Measurements from ENCODE around the gene GSTM5. TPM values are rescaled to one million over a fixed set of nuclear protein-coding genes. Genes with fewer than 3 reads are reported as not detected.
"Not testable (repeated sequence)": the region's sequence is repeated elsewhere in the genome, so short reads cannot be mapped to it uniquely, and the experiment has no call there.

GSTM5 gene
- polyA plus RNA-seq, 3 donors = not detected

GRCh38 chr1:109697066-109697465, 15.0 kb upstream of the GSTM5 start:
- Histone ChIP-seq H3K27ac (ENCODE audit: low read depth in 1 of 2, low read length in 2 of 2) (no peak overlapping the region), H3K9me3 (replicated peaks in 1 of 2; ENCODE audit: control insufficient read depth in 1 of 2, insufficient read depth in 1 of 2, low read length in 2 of 2) (no peaks in the 10 kb centered on the region), H4K20me1 (ENCODE audit: insufficient read depth, low read length) (no peaks in the 10 kb centered on the region), H2AFZ (ENCODE audit: insufficient read depth, low read depth, low read length, poor library complexity, severe bottlenecking) (no peak overlapping the region), H3K4me1 (ENCODE audit: control insufficient read depth in 1 of 2, insufficient read depth in 2 of 2, low read length in 2 of 2) (no peaks in the 10 kb centered on the region), H3K79me2 (ENCODE audit: insufficient read depth, low read length) (no peaks in the 10 kb centered on the region), H3K36me3 (replicated peaks in 1 of 2; ENCODE audit: control insufficient read depth in 1 of 2, insufficient read depth in 2 of 2, low read length in 2 of 2) (no peaks in the 10 kb centered on the region), H3K27me3 (ENCODE audit: control insufficient read depth in 2 of 2, insufficient read depth in 2 of 2, low read length in 2 of 2) (no peaks in the 10 kb centered on the region), H3K4me2 (replicated peaks; ENCODE audit: extremely low read depth, low read length, poor library complexity, severe bottlenecking) (no peak overlapping the region), H3K9ac (ENCODE audit: insufficient read depth, low read length, poor library complexity, severe bottlenecking) (no peak overlapping the region), H3K4me3 (replicated peaks in 1 of 3; ENCODE audit: low read depth in 2 of 3, low read length in 3 of 3) (no peak overlapping the region)
- intact Hi-C loops (cut with micrococcal nuclease) = no loop called here
- Mint-ChIP-seq H3K4me3 (no peak overlapping the region), H3K4me1 (no peaks in the 10 kb centered on the region), H3K36me3 (peaks cover 0 to 8% of the 10 kb centered on the region in 2 donors), H3K27me3 (ENCODE audit: low read depth in 3 of 3) (peaks cover 0 to 1% (median 0%) of the 10 kb centered on the region in 3 donors), H3K9me3 (peaks cover 0 to under 1% (median 0%) of the 10 kb centered on the region in 7 donors), H3K27ac (no peak overlapping the region)
- DNase-seq = no peak
- TF ChIP-seq CTCF (IDR thresholded peaks at IDR 0.05) = no peak
- no CpG with 5 or more reads among the region's 4 CpGs for WGBS (ENCODE audit: insufficient coverage)

- not testable (repeated sequence) for H3K27me3 ChIP-seq (ENCODE audit: control insufficient read depth in 2 of 2, insufficient read depth in 2 of 2, low read length in 2 of 2)
These were observed 14.2 kb upstream of the GSTM5 start for GRCh38 chr1:109697861-109698260.

GRCh38 chr1:109702940-109703339, 9.1 kb upstream of the GSTM5 start:
- H3K27ac Mint-ChIP-seq; H3K27me3 ChIP-seq (ENCODE audit: control insufficient read depth in 2 of 2, insufficient read depth in 2 of 2, low read length in 2 of 2); H3K36me3 Mint-ChIP-seq; DNase-seq; intact Hi-C loops (cut with micrococcal nuclease); H3K27ac ChIP-seq (ENCODE audit: low read depth in 1 of 2, low read length in 2 of 2); H3K4me1 ChIP-seq (ENCODE audit: control insufficient read depth in 1 of 2, insufficient read depth in 2 of 2, low read length in 2 of 2); H3K79me2 ChIP-seq (ENCODE audit: insufficient read depth, low read length); H3K27me3 Mint-ChIP-seq (ENCODE audit: low read depth in 3 of 3); H3K4me1 Mint-ChIP-seq; H3K4me3 ChIP-seq (replicated peaks in 1 of 3; ENCODE audit: low read depth in 2 of 3, low read length in 3 of 3); H2AFZ ChIP-seq (ENCODE audit: insufficient read depth, low read depth, low read length, poor library complexity, severe bottlenecking); H3K36me3 ChIP-seq (replicated peaks in 1 of 2; ENCODE audit: control insufficient read depth in 1 of 2, insufficient read depth in 2 of 2, low read length in 2 of 2); H3K4me2 ChIP-seq (replicated peaks; ENCODE audit: extremely low read depth, low read length, poor library complexity, severe bottlenecking); H4K20me1 ChIP-seq (ENCODE audit: insufficient read depth, low read length); H3K9ac ChIP-seq (ENCODE audit: insufficient read depth, low read length, poor library complexity, severe bottlenecking); H3K4me3 Mint-ChIP-seq: not testable (repeated sequence)
- WGBS (ENCODE audit: insufficient coverage) = 58% methylated on average over 2 of the region's 3 CpGs
- H3K9me3 Mint-ChIP-seq = peaks cover 25 to 37% (median 28%) of the 10 kb centered on the region in 7 donors
- H3K9me3 ChIP-seq (replicated peaks in 1 of 2; ENCODE audit: control insufficient read depth in 1 of 2, insufficient read depth in 1 of 2, low read length in 2 of 2) = peaks cover 20 to 23% of the 10 kb centered on the region in 2 donors

More at GRCh38 chr1:109697861-109698260, 14.2 kb upstream of the GSTM5 start:
- H3K79me2 ChIP-seq (ENCODE audit: insufficient read depth, low read length); H3K27ac Mint-ChIP-seq; H4K20me1 ChIP-seq (ENCODE audit: insufficient read depth, low read length); H3K9me3 ChIP-seq (replicated peaks in 1 of 2; ENCODE audit: control insufficient read depth in 1 of 2, insufficient read depth in 1 of 2, low read length in 2 of 2); H3K9ac ChIP-seq (ENCODE audit: insufficient read depth, low read length, poor library complexity, severe bottlenecking); H3K4me1 Mint-ChIP-seq; H3K4me3 ChIP-seq (replicated peaks in 1 of 3; ENCODE audit: low read depth in 2 of 3, low read length in 3 of 3); H3K27ac ChIP-seq (ENCODE audit: low read depth in 1 of 2, low read length in 2 of 2); H3K9me3 Mint-ChIP-seq; H2AFZ ChIP-seq (ENCODE audit: insufficient read depth, low read depth, low read length, poor library complexity, severe bottlenecking); intact Hi-C loops (cut with micrococcal nuclease); H3K4me3 Mint-ChIP-seq; H3K36me3 ChIP-seq (replicated peaks in 1 of 2; ENCODE audit: control insufficient read depth in 1 of 2, insufficient read depth in 2 of 2, low read length in 2 of 2); H3K4me1 ChIP-seq (ENCODE audit: control insufficient read depth in 1 of 2, insufficient read depth in 2 of 2, low read length in 2 of 2); H3K4me2 ChIP-seq (replicated peaks; ENCODE audit: extremely low read depth, low read length, poor library complexity, severe bottlenecking); DNase-seq; H3K27me3 Mint-ChIP-seq (ENCODE audit: low read depth in 3 of 3); H3K36me3 Mint-ChIP-seq: not testable (repeated sequence)
- no CpG with 5 or more reads among the region's 4 CpGs for WGBS (ENCODE audit: insufficient coverage)

All from CD14-positive monocyte (primary cell).